Stimulated activated CD4-positive, alpha-beta T cell treated with anti-CD3 and anti-CD28 coated beads, Interleukin-1b, Interleukin-23, amount 100 ng/mL, for 1 hour (primary cell): ENCODE results near the gene MGAT4B.

Experiments used
- DNase-seq, 2 donors: peaks; one replicate each; pipeline ENCODE4 v3.0.0-alpha.2; 2020; ENCODE audit warnings: low read depth in 2 of 2

The MGAT4B gene

DNA sequence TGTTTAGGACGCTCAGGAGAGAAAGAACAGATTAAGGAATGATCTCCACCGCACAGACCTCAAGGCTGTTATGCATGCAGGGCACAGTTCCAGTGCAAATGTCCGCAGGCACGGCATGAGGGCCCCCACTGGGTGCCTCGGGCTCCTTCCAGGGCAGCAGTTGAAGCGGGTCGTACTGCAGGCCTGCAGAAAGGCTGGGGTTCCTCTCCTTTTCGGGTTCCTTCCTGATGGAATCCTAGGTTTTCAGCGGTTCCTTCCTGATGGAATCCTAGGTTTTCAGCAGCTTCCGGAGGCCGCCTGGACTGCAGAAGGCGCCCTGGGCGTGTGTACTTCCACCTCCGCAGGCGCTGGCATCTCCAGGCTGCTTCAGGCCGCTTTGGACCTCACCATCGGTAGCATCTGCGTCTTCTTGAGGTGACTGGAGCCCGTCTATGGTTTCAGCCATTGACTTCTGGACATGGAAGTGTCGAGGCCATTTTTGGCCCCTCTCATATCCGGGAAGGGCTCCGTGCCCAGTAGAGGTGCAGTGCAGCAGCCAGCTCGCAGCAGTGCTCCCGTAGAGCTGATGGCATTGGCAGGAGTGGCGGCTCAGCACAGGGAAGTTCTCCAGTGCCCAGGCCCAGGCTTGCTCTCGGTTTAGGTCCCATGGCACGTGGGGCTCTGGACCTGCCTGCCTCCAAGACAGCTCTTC, 5.6 kb upstream of the MGAT4B start:
- no peak for DNase-seq

DNA sequence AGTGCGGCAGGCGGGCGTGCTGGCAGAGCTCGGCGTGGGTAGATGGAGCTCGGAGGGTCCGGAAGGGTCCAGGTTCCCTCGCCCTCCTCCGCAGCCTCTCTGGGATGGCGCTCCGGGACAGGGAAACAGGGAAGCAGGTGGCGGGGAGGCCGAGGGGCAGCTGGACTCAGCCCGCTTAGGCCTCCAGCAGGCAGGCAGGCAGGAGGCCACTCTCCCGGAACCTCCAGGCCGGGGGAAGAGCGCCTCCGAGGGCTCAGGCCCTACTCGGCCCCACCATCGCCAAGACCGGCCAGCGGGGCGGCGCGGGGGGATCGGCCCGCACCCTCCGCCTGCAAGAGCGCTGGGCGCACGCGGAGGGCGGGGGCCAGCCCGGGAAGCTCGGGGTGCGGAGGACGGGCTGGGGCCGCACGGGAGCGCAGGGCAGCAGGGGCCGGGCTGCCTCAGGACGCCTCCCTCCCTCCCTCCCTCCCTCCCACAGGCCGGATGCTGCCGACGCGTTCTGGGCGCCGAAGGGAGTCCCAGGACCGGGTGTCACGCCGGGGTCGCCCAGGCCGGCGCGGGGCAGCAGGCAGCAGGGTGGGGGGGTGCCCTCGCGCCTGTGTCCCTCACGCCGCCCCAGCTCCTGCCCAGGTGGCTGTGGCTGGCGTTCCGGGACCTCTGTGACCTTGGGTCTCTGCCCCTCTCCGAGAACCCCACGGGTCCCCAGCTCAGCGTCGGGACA, 977 bp downstream of the MGAT4B start:
- DNase-seq: no peak

DNA sequence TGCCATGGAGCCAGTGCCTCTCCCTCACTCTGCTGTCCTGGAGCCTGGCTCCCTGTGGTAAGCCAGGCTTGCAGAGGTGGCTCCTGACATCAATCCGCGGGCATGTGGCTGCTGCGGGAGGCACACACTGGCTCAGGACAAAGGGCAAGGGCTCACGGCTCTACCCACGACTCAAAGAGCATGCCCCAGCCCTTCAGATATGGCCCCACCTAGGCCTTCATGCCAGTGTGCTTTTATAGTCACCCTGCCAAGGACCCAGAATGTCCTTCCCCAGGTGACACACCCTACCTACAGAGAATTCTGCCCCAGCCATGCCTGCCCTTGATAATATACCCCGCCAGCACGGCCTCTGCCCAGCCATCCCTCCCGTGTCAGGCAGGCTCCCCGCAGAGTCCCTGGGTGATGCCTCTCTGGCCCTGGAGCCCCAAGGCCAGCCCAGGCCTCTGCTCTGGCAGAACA, 1.6 kb downstream of the MGAT4B start:
- DNase-seq: no peak

DNA sequence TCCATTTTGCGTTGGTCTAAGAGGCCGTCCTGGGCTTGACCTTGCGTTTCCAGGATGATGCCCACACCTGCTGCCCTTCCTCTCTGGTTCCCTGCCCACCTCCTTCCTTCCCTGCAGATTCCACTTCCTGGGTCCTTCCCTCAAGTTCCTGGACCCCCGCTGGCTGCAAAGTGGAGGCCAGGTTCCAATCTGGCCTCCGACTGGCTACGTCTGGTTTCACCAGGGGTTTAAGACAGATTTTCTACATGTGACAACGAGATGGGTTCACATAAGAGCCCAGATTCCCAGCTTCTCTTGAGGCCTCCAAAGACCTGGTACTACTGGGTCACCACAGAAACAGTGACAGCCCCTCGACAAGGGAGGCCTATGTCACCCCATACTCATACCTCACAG, 2.1 kb downstream of the MGAT4B start:
- no peak for DNase-seq

DNA sequence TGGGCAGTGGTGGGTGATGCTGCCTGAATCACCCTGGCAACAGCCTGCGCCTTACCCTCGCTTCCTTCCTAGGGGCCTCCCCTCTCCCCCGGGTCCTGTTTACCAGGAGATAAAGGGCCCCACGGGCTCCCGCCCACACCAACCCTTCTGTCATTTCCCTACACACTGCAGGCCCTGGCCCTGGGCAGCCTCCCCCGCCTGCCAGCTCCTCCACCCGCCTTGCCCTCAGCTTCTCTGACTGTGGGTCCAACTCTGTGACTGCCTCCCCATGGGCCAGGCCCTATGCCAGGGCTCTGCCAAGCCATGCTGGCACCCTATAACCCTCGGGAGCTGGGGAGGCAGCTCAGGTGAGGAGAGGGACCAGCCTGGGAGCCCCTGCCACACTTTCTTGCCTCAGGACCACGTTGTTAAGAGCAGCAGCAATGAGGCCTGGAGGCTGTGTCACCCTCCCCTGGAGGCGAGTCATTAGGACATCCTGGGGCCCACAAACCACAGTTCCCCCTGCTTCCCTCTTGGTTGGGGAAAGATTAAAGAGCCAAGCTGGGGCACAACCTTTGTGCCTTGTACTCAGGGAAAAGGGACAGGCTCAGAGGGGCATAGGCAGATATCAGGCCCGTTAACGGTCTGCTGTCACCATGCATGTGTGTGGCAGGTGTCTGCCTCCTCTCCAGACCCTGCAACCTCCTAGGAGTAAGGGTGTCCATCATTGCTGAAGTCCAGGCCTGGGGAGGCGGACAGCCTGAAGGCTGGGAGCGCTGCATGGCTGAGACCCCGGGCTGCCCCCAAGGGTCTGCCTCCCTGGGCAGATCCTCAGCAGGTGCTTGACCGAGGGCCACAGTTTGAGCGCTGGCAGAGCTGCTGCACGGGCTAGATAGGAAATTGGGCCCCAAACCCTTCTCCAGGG, 2.8 kb downstream of the MGAT4B start:
- no peak for DNase-seq

DNA sequence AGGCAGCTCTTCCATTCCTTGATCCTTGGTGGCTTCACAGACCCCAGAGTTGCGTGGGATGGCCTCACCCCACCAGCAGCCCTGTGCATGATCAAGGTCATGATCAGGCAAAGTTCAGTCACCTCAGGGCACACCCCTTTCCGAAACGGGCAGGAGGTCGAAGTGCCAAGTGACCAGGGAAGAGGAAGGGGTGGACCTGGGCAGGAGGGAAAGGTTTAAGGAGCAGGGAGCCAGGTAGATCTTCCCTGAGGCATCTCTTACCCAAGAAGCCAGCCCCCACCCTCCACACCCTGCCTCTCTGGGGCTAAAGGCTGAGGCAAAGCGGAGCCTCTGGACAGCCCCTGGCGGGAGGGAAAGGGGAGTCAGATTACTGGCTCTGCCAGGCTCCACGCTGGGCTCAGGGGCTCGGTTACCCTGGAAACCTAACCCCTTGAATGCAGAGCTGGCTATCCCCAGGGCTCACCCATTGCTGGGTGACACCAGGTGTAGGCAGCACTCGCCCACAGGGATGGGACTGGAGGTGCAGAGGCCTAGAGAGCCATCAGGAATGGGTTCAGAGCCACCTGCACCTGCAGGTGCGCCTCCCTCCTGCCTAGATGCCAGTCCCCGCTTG, 3.6 kb downstream of the MGAT4B start:
- DNase-seq: no peak

DNA sequence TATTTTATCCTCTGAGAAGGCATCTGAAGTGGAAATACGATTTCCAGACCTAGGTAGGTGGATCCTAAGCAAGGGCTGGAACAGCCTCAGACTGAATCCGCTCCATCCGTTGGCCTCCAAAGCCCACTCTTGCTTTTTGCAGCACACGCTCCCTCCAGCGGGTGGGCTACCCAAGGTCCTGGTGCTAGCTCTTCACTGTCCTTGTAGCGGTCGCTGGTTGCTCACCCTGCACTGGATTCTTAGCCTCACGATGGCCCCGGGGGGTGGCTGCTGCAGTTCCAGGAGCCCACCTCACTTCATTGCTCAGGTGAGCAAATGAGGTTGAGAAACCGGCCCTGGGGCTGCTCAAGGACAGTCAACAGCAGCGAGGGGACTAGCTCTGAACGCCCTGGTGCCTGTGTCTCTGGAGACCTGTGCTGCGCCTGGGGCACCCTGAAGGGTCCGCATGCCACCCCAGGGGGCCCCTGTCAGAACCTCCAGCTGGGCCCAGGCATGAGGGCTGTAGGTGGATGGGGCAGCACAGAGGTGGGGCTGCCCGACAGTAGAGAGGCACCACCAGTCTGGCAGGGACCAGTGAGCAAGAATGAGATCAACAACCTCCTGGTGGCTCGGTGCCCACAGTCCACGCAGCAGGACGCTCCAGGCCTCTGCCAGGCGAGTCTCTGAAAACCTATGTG, 4.3 kb downstream of the MGAT4B start:
- DNase-seq: no peak

DNA sequence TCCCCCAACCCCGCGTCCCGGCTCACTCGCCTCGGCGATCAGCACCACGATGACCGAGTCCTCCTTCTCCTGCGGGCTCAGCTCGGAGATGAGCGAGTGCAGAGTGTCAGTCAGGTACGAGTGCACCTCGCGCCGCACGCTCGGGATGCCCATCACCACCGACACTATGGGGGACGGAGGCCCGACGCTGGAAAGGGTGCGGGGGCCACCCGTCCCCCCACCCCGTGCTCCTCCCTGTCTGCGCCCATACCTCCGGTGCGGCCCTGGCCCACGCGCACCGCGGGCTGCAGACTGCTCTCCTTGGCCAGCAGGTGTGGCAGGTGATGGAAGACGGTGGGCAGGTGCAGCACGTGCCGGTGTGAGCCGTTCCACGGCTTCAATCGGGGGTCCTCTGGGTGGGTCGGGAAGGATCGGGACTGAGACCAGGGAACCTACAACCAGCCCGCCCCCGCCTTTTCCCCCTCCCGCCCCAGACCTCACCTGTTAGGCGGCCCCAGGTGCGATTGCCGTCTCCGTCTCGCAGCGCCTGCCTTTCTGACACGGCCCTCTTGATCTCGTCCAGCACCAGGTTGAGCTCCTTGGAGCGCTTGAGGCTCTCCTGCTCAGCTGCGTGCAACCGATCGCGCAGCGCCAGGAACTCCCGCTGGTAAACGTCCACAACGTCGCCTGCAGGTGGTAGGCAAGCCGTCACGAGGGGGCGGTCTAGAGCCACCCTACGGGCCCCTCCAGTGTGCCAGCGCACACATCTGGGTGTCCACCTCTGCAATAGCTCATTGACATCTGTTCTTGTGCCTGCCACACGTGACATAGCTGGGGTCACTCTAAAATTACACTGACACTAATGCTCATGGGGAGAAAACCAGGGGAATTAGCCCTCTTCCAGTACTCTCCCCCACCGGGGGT, 5.1 kb downstream of the MGAT4B start:
- DNase-seq: peak; percentile 73 to 83

DNA sequence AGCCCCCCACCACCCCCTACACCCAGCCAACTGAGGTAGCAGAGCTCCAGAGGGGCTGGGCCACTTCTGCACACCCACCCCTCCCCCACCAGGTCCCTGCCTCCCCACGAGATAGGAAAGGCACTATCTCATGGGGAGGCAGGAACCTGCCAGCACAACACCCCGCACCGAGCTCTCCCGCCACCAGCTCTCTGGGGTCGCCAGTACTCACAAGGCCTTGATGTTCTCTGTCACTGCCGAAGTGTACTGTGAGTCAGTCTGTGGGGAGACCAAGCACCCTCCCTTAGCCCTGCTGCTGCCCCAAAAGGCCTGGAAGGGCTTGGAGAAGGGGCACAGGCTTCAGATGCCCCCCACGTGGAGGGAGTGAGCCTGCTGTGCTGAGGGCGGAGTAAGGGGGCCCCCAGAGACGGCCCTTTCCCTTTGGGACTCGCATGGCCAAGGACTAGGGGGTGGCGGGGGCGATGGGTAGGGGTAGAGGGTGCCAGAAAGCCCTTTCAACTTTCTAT, 5.9 kb downstream of the MGAT4B start:
- no peak for DNase-seq

DNA sequence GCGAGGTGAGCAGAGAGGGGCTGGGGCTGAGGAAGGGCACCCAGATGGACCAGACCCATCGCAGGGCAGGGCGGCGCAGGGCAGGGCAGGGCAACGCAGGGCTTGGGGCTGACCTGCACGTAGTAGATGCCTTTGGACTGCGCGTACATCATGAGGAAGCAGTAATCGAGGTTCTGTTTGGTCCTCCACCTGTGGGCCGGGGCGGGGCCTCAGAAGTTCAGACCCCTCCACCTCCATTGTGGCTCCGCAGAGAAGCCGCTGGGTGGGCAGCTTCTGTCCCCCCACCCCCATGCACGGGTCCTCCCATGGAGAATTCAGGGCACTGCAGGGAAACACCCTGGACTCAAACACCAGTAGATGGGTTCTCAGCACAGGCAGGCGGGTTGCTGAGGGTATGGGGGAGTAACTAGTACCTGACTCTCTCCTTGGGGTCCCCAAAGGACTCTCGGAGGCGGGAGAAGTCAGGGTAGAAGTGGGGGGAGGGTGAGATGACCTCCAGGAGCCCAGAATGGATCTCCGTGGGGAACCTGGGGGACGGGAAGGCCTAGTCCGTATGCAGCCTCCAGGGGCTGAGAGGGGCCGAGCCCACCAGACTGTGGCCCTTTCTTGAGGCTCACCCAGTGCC, 6.5 kb downstream of the MGAT4B start:
- DNase-seq: no peak

DNA sequence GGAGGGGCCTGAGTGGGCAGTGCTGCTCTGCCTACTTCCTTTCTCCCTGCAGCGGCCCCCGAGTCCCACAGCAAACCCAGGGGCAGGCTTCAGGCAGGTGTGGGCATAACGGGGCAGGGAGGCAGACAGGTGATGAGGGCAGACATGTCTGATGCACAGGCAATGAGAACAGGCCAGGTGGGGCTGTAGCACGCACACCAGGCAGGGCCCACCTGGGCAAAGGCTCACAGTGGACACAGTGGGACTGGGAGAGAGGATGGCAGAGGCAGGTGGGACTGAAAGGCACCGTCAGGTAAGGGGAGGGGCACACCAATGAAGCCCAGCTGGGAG, 7.1 kb downstream of the MGAT4B start:
- no peak for DNase-seq

DNA sequence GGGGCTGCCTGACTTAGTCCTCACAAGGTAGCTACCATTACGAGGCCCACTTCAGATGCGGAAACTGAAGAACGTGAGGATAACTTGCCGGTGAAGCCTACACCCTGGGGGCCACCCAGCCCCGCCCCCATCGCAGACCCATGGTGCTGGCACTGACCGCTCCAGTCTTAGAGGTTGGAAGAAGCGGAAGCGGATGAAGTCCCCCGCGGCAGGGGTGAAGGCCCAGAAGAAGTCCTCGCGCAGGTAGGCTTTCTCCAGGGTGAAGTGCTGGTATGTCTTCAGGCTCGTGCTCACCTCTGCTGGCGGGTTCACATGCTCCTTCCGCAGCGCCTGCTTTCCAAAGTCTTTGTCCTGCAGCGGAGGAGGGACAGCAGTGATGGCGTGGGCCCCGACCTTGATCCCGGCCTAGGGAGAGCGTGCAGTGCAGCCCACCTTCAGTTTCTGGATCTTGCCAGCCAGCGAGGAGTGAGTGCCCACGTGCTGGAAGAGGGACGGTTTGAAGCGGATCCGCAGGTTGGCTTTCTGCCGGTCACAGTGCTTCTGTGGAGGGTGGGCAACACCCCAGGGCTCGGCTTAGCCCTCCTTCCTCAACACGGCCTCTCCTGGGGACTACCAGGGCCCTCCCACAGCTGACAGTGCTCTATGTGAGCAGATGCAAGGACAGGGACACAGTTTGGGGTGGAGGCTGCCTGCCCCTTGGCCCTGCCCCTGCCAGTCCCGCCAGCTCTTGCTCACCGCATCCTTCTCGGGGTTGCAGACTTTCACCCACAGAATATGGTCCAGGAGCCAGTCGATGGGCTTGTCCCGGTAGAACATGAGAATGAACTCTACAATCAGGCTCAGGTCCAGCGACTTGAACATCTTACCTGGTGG, 7.7 kb downstream of the MGAT4B start:
- no peak for DNase-seq

DNA sequence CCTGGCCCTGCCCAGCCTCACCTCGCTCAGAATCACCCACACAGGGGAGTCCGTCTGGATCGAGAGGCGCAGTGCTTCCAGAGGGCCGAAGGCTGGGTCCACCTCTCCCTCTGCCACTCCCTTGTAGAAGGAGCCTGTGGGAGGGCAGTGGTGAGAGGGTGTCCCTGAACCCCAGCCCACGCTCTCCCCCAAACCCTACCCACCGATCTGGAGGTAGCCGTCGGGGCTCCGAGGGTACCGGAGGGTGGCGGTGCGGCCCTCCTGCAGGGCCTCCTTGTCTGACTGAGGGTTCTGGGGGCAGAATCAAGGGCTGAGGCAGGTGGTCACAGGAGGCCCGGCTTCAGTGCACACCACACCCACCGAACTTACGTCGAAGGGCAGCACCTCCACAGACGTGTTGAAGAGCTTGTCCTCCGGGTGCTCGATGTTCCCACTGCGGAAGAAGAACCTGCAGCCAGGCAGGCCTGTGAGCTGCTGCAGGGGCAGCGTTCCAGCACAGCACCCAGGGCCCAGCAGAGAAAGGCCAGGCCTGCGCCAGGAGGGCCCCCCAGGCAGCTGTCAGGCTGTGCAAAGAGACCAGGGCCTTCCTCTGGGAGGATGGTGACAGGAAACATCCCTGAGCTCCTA, 8.4 kb downstream of the MGAT4B start:
- no peak for DNase-seq

DNA sequence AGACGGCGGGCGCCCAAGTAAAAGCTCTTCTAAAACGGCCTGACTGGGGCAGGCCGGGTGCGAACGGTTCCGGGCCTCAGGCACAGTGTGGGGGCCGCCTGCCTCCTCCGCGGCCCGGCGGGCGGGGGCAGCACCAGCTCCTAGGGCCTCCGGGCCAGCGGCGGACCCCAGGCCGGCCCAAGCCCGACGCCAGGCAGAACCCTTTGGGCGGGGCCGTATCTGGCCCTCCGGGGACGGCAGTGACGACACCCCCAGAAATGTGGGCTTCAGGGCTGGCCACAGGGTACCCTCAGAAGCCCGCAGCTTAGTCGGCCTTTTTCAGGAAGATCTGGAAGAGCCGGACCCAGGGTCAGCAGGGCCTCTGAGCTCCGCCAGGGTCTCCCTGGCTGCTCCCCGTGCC, 8.9 kb downstream of the MGAT4B start:
- DNase-seq: no peak

DNA sequence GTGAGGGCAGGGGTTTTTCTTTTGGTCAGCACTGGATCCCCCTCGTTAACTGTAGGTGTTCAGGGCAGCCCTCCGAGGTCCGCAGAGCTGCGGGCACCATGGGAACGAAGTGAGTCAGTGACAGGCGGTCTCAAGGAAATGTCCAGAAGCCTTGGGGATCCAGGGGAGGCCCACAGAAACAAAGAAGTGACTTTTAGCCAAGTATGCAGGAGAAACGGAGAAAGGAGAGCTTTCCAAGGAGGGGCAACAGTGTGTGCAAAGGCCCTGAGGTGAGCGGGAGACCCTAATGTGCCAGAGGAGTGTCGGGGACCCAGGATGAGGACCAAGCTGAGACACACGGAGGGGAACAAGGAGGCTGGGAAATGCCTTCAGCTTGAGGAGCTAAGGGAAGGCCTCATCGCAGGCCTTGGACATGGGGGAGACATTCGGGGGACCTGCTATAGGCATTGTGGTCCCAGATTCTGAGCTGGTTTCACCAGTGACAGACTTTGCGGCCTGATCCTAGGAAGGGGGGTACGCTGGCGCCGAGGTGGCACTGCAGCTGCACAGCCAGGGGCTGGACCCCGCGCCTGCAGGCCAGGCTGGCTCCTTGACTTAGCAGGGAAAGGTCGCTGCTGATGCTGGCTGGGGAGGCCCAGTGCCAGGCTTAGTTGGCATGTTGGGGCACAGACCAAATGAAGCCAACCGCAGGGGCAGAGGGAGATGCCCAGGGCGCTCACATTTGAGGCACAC, 9.6 kb downstream of the MGAT4B start:
- no peak for DNase-seq

DNA sequence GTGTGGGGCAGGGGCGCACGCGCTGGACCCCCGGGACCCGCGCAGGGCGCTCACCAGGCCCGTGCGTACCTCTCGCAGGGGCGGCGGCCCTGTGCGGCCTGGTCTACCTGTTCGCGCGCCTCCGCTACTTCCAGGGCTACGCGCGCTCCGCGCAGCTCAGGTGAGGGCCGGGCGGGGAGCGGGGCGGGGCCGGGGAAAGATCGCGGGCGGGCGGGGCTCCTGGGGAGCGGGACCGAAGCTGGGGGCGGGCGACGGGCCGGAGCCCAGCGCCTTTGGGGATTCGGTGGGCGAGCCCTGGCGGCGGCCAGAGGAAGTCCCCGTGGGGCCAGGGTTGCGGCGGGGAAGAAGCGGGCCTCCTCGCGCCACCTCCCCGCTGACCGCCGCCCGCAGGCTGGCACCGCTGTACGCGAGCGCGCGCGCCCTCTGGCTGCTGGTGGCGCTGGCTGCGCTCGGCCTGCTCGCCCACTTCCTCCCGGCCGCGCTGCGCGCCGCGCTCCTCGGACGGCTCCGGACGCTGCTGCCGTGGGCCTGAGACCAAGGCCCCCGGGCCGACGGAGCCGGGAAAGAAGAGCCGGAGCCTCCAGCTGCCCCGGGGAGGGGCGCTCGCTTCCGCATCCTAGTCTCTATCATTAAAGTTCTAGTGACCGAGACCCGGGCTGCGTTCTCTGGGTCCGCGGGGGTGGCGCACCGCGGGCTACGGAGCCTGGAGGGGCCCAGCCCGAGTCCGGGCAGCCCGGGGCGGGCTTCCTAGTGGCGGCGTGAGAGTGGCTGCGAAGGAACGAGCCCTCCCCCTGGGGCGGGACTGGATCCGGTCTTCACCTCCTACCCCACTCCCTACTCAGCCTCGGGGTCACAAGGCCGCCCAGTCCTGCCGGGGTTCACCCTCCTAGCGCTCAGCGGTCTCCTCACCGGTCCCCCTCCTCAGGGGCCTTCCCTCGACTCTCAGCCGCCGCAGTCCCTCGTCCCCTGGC, 10.5 kb downstream of the MGAT4B start:
- DNase-seq: peak in 1 of 2 donors; percentile 44
